Peyer's patch (tissue), 4 donors: ENCODE data around the gene PRR35.

ENCODE experiments used
- CTCF ChIP-seq, 6 experiments: fragments of 450-650 bp in 4 of 6; fragments of 200-600 bp in 2 of 6; sonication (generic) in 1 of 6; IDR thresholded peaks; one replicate each; pipeline ENCODE4 v1.5.1; 2017 to 2019; ENCODE audit warnings: antibody characterized with exemption in 6 of 6, mild to moderate bottlenecking in 3 of 6, moderate library complexity in 1 of 6
- POLR2A ChIP-seq, 2 donors: fragments of 450-650 bp; IDR thresholded peaks; one replicate each; pipeline ENCODE4 v1.5.1; 2017; ENCODE audit warnings: antibody characterized with exemption in 2 of 2, mild to moderate bottlenecking in 2 of 2, moderate library complexity in 2 of 2

- no peak for TF ChIP-seq CTCF (IDR thresholded peaks at IDR 0.05)
- TF ChIP-seq POLR2A (IDR thresholded peaks at IDR 0.05) = no peak
Measured at GRCh38 chr16:583815-584591, 23.8 kb downstream of the PRR35 start.
